Smooth muscle cell of trachea (primary cell): ENCODE data around the gene MED26. TPM values are rescaled to one million over a fixed set of nuclear protein-coding genes. Genes with fewer than 3 reads are reported as not detected.

Source experiments
- total RNA-seq: library from RNA; depleted of rRNA; stranded (reverse); fragments of >200 nt; gene quantifications from 2 replicates; pipeline ENCODE4 v1.2.1, GENCODE V29; 2014

The MED26 gene, protein sequence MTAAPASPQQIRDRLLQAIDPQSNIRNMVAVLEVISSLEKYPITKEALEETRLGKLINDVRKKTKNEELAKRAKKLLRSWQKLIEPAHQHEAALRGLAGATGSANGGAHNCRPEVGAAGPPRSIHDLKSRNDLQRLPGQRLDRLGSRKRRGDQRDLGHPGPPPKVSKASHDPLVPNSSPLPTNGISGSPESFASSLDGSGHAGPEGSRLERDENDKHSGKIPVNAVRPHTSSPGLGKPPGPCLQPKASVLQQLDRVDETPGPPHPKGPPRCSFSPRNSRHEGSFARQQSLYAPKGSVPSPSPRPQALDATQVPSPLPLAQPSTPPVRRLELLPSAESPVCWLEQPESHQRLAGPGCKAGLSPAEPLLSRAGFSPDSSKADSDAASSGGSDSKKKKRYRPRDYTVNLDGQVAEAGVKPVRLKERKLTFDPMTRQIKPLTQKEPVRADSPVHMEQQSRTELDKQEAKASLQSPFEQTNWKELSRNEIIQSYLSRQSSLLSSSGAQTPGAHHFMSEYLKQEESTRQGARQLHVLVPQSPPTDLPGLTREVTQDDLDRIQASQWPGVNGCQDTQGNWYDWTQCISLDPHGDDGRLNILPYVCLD
- 5.8 and 6.1 TPM in 2 replicates for total RNA-seq

DNA sequence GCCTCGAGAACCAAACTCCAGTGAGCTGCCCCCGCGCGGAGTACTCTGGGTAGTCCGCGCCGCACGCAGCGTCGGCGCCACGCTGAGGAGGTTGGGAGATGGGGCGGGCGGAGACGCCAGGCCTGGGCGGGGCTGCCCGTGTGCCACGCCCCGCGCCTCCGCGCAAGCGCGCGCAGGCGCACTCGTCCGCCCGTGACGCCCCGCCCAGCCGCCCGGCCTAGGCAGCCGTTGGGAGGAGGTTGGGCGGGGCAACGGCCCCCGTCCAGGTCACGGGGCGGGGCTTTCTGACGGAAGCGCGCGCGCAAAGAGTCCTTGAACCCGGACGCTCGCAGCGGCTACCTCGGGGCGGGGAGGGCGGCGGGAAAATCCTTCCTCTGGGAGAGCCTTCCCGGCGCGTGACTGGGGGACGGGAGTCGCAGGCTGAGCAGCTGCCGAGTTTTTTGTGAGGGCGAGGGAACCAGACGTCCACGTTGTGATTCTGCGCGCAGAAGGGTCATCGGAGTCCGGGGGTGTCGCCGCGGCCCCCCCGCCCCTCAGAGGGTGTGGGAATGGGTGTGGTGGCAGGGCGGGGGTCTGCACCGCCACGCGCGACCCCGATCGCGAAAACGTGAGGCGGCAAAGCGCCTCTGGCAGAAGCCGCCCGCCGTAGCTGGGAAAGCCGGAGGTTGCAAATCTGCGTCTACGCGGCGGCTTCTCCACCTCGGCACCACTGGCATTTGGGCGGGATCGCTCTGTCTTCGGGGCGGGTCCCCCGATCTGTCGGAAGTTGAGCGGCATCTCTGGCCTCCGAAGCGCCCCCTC lies at the start of gene MED26:
Gene MED26 (minus strand): TSS at position 22 of the 801 bp plus-strand sequence. CDS start 261 bp downstream, outside the sequence.

DNA sequence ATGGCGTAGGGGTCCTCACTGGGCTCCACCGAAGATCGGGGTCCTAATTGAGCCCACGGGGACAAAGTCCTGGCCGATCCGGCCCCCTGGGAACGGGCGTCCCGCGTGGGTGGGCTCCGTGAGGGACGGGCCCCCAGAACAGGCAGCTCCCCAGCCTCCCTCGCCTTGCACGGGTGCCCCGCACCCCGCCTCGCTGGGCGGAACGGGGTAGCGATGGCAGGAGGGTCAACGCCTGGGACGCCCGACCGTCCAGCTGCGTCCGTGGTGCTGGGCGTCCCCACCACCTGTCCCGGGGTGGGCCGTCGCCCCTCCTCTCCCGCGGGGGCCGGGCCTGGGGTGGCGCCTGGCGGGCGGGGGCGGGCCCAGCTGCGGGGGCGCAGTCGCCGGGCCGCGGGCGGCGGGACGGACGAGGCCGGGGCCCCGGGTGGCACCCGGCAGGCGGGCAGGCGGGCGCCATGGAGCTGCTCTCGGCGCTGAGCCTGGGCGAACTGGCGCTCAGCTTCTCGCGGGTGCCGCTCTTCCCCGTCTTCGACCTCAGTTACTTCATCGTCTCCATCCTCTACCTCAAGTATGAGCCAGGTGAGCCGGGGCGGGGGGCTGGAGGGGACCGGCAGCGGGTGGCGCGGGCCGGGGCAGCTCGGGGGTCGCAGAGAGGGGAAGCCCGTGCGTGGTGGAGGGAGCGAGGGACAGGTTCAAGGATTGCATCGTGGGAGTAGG lies 32.9 kb upstream of the MED26 start, which contains the start of gene TMEM38A:
Gene TMEM38A (plus strand): TSS at position 377 of the 717 bp plus-strand sequence. CDS start 79 bp downstream, at position 456.

DNA sequence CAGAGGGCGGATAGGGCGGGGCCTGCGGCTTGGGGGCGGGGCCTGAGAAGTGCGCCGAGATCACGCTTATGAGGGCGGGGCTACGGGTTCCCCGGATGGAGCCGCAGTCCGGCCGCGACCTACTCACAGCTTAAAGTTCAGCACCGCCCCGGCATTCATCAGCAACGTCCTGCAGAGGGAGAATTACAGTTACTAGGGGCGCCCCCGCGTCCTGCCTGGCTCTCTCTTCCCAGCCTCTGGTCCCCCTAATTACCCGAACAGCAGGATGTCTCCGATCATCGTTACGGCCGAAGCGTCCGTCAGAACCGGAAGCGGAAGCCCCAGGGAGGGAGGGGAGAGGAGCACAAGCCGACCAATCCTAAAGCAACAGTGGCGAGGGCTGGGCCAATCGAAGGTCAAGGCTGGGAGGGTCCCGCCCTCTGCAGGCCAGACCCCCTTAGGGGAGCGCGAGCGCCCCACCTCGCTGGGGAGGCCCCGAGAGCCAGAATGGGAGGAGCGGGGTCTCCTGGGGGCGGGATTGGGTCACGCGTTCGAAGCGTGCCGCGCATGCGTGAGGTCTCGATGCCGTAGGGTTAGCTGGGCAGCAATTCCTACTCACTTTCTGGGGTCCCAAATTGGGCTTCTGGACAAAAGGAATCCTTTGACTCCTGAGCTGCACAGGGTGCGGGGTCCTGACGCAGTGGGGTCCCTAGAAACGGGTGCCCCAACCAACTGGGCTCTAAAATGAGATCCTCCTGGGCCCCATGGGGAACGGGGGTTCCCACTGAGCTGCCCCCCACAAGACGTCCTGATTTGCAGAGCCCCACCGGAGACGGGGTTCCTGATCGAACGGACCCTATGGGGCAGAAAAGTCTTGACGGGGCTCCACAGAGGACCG lies 32.1 kb upstream of the MED26 start, which contains the start of gene SMIM7:
Gene SMIM7 (minus strand): TSS at position 313 of the 877 bp plus-strand sequence. CDS start 34 bp downstream, at position 279.

DNA sequence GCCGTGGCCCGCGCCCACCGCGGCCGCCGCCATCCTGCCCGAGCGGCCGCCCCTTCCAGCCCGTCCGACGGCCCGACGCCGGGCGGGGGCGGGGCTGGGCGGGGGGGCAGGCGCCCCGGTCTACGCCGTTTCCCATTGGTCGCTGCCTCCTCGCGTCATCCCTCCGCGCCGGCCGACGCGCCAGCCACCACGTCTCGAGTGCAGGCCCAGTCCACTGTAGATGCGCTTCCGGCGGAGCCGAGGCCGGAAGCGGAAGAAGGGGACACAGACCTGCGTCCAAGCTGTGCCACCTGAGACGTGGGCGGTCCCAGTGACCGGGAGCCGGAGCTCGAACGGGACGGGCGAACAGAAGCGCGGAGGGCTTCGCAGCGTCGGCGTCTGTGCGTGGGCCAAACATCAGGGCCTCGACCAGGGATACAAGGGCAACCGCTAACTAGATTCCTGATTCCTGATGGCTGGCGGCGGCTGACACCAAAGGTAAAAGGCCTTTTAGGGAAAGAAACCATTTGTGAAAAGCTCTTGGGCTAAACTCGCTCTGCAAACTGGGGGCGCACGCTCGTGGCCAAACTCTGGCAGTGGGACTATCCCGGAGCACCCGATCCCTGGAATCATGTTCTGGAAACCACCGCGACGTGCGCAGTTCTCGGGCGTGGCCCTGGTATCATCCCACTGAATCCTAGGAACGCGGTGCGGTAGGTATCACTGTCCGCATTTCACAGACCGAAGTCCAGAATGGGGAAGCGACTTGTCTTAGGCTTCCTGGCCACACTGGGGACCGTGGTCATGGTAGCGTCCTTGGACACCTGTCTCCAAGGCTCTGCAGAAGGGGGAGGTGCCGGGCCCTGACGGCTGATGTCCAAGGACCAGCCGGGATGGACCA lies 55.4 kb downstream of the MED26 start, which contains the start of gene SLC35E1:
Gene SLC35E1 (minus strand): TSS at position 84 of the 880 bp plus-strand sequence. CDS start 51 bp downstream, at position 33.

DNA sequence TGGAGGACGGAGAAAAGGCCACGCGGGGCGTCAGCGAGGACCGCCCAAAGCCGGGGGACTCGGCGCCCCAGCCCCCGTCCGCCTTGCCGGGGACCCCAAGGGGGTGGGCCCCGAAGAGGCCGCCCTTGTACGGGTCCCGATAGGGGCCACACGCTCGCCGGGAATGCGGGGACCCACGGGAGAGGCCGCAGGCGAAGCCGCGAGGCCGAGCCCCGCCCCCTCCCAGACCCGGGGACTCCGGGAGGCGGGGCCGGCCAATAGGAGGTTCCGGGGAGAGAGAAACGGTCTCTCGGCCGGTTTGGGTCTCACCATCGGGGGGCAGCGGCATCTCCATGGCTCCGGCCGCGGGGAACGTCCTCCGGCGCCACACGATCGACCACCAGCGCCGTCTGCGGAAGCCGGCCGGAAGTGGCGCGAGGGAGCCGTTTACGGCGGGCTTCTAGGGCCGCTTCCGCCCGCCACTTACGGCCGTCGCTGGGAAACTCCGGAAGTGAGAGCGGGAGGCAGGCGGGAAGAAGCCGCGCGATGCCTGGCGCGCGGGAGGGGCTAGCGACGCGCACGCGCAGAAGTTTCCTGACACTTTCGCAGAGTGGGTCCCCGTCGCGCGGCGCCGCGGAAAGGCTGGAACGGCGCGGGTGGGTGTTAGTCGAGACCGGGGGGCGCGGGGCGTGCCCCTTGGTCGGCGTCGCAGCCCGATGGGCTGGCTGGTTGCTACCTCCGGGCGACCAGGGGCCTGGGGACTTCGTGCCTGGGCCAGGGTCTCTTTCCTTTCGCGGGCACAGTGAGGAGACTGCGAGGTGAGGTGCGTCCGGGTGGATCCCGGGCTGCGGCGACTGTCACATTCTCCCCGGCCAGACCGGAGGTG lies 85.7 kb downstream of the MED26 start, which contains the start of gene CHERP:
Gene CHERP (minus strand): TSS at position 393 of the 865 bp plus-strand sequence. CDS start 59 bp downstream, at position 334.

Other genes starting within 250 kb of the MED26 start
- 10.9 and 18.0 TPM in 2 replicates for gene EPS15L1, start 156.2 kb downstream of the MED26 start, total RNA-seq
- not detected in 2 replicates for gene CALR3, start 132.0 kb downstream of the MED26 start, total RNA-seq
- 4.5 and 6.9 TPM in 2 replicates for gene C19orf44, start 131.8 kb downstream of the MED26 start, total RNA-seq
- gene CHERP, start 85.8 kb downstream of the MED26 start, total RNA-seq = 6.7 and 9.4 TPM in 2 replicates
- gene SLC35E1, start 55.8 kb downstream of the MED26 start, total RNA-seq = 29.1 and 32.9 TPM in 2 replicates
- gene SMIM7, start 31.9 kb upstream of the MED26 start, total RNA-seq = 63.5 and 115 TPM in 2 replicates
- gene TMEM38A, start 32.9 kb upstream of the MED26 start, total RNA-seq = 1.9 and 5.6 TPM in 2 replicates
- gene NWD1, start 91.6 kb upstream of the MED26 start, total RNA-seq = under 0.01 TPM in 1 of 2 replicates, not detected in the other
- gene SIN3B, start 201.2 kb upstream of the MED26 start, total RNA-seq = 32.3 and 44.0 TPM in 2 replicates